HepG2 (cell line): ENCODE data around the gene ZNF71. TPM values are rescaled to one million over a fixed set of nuclear protein-coding genes. Genes with fewer than 3 reads are reported as not detected.

Experiments used
- ATAC-seq: fragments of 200-7000 bp; cut with Tn5 transposase; 3 replicates; pipeline ENCODE4 v1.9.1; 2020; ENCODE audit warnings: mild to moderate bottlenecking, moderate library complexity
- BruUV-seq: library from RNA; stranded (reverse); fragments of 400-500 nt; replicated peaks from 2 replicates; lab custom pipeline; 2021; lab: Mats Ljungman, UMichigan
- CTCF ChIA-PET: fragments of 300-600 bp; formaldehyde crosslinking; extraction: SDS; loops from one replicate; lab custom pipeline; 2021; ENCODE audit warnings: low total read pairs, inconsistent platforms, low intra/inter-chr PET ratio; lab: Yijun Ruan, JAX
- POLR2A ChIA-PET: fragments of 350-600 bp; sonication (Branson Sonifier 250); formaldehyde crosslinking; loops from one replicate; lab custom pipeline; 2020; ENCODE audit warnings: antibody characterized with exemption, inconsistent platforms; lab: Yijun Ruan, JAX
- DNase-seq: peaks from one replicate; pipeline ENCODE4 v3.0.0-alpha.2; 2015; ENCODE audit warnings: low spot score
- FAIRE-seq: peaks from 3 replicates; lab custom pipeline; 2011; peaks lifted over from hg19 to GRCh38; lab: Jason Lieb, UNC
- H2AFZ ChIP-seq: one replicate; pipeline ENCODE4 v1.6.1; 2011; ENCODE audit warnings: low read length, inconsistent platforms
- H3K27ac ChIP-seq: fragments of 300-600 bp; 3 replicates; pipeline ENCODE4 v1.8.0; 2011; ENCODE audit warnings: mixed run types, mild to moderate bottlenecking, mixed read lengths, low read length, inconsistent platforms; ENCODE audit not compliant: insufficient read depth; ENCODE audit errors: extremely low read length
- H3K27me3 ChIP-seq, 2 experiments: fragments of 200-600 bp in 1 of 2; 2 replicates in 1 of 2; 3 replicates in 1 of 2; pipeline versions ENCODE4 v1.6.0 to v1.8.0; 2011; ENCODE audit warnings: low read length in 2 of 2, mild to moderate bottlenecking in 2 of 2, moderate library complexity in 2 of 2, inconsistent platforms in 1 of 2; ENCODE audit not compliant: insufficient read depth in 2 of 2, control insufficient read depth in 1 of 2
- H3K36me3 ChIP-seq, 2 experiments: fragments of 200-600 bp in 1 of 2; replicated peaks in 1 of 2; 2 replicates in 1 of 2; 3 replicates in 1 of 2; pipeline versions ENCODE4 v1.5.1 to v1.8.0; 2011; ENCODE audit warnings: low read length in 2 of 2, inconsistent platforms in 1 of 2; ENCODE audit not compliant: insufficient read depth in 2 of 2, control insufficient read depth in 1 of 2
- H3K4me1 ChIP-seq: 2 replicates; pipeline ENCODE4 v1.5.1; 2012; ENCODE audit warnings: low read length, inconsistent platforms; ENCODE audit not compliant: insufficient read depth
- H3K4me2 ChIP-seq: 2 replicates; pipeline ENCODE4 v1.6.0; 2011; ENCODE audit warnings: low read depth, low read length, inconsistent platforms
- H3K4me3 ChIP-seq, 3 experiments: fragments of 200-600 bp in 1 of 3; sonication (generic), shearing (Covaris generic) in 1 of 3; replicated peaks in 1 of 3; 2 replicates each; pipeline ENCODE4 v1.5.1; 2011 to 2016; ENCODE audit warnings: low read length in 3 of 3, inconsistent platforms in 2 of 3, low read depth in 2 of 3, mild to moderate bottlenecking in 2 of 3, control low read depth in 1 of 3, mixed read lengths in 1 of 3; ENCODE audit not compliant: insufficient read depth in 1 of 3
- H3K79me2 ChIP-seq: one replicate; pipeline ENCODE4 v1.6.1; 2011; ENCODE audit warnings: low read length, inconsistent platforms; ENCODE audit not compliant: insufficient read depth
- H3K9ac ChIP-seq: 2 replicates; pipeline ENCODE4 v1.6.0; 2011; ENCODE audit warnings: mild to moderate bottlenecking, low read depth, low read length, inconsistent platforms; ENCODE audit not compliant: insufficient read depth
- H3K9me3 ChIP-seq: 2 replicates; pipeline ENCODE4 v1.5.1; 2012; ENCODE audit warnings: mild to moderate bottlenecking, low read length
- H4K20me1 ChIP-seq: 2 replicates; pipeline ENCODE4 v1.6.0; 2011; ENCODE audit warnings: inconsistent platforms, mild to moderate bottlenecking, low read length, moderate library complexity; ENCODE audit not compliant: insufficient read depth
- NFE2L1 ChIP-seq: sonication (generic); formaldehyde crosslinking; IDR thresholded peaks from 2 replicates; pipeline ENCODE4 v1.4.0; 2020; ENCODE audit warnings: missing genetic modification reagents, mild to moderate bottlenecking, borderline replicate concordance
- NR2F2 ChIP-seq: IDR thresholded peaks from 2 replicates; pipeline ENCODE4 v1.6.1; 2012; ENCODE audit warnings: low read depth, inconsistent platforms, borderline replicate concordance
- NR3C1 ChIP-seq: sonication (generic); formaldehyde crosslinking; IDR thresholded peaks from 2 replicates; pipeline ENCODE4 v1.4.0; 2020; ENCODE audit warnings: missing genetic modification reagents
- ONECUT2 ChIP-seq: sonication (generic); formaldehyde crosslinking; IDR thresholded peaks from 2 replicates; pipeline ENCODE4 v1.4.0; 2020; ENCODE audit warnings: missing genetic modification reagents
- ZKSCAN8 ChIP-seq: IDR thresholded peaks from 2 replicates; pipeline ENCODE4 v1.6.1; 2016; ENCODE audit warnings: borderline replicate concordance, missing genetic modification reagents, missing compliant biosample characterization
- ZNF616 ChIP-seq: sonication (generic); formaldehyde crosslinking; IDR thresholded peaks from 2 replicates; pipeline ENCODE4 v1.5.0; 2020; ENCODE audit warnings: low read depth, mild to moderate bottlenecking, missing genetic modification reagents
- WGBS: methylation state at CpG from one replicate; pipeline ENCODE4 v1.1.6; 2017; ENCODE audit warnings: low lambda C conversion rate; 5-methylcytosine and 5-hydroxymethylcytosine counted together
- in situ Hi-C: cut with HindIII; loops from 2 replicates; pipeline ENCODE4 v1.10.0; 2017; ENCODE audit warnings: low pct_unique_long_range_greater_than_20kb; ENCODE audit not compliant: extremely low pct_ligation_motif_present
- intact Hi-C: fragments of 100-400 bp; cut with micrococcal nuclease; formaldehyde crosslinking; loops from one replicate; pipeline ENCODE4 v1.10.0; 2022; ENCODE audit not compliant: unreplicated experiment
- polyA plus RNA-seq, 8 experiments: library from polyadenylated mRNA; depleted of rRNA in 3 of 8; stranded (reverse) in 7 of 8; unstranded in 1 of 8; fragments of >200 nt; fragmentation: Illumina TruSeq in 4 of 8; extraction: Trizol in 4 of 8; gene quantifications; 2 replicates each; pipeline versions ENCODE4 v1.2.1 to v1.2.3, GENCODE V29; 2011 to 2016; ENCODE audit warnings: low read depth in 4 of 8, missing spikeins in 1 of 8, mixed read lengths in 1 of 8; ENCODE audit not compliant: insufficient read depth in 1 of 8
- total RNA-seq, 5 experiments: library from RNA; depleted of rRNA; stranded (reverse); fragments of >200 nt; fragmentation: Illumina TruSeq; extraction: Trizol; gene quantifications; 2 replicates each; pipeline ENCODE4 v1.2.3, GENCODE V29; 2016; ENCODE audit warnings: low read depth in 1 of 5
- TF ChIP-seq, protein P1 (sequence below): sonication (generic); formaldehyde crosslinking; IDR thresholded peaks from 2 replicates; pipeline ENCODE4 v1.4.0; 2020; ENCODE audit warnings: mild to moderate bottlenecking, missing genetic modification reagents
- TF ChIP-seq, protein P2 (sequence below): sonication (generic); formaldehyde crosslinking; IDR thresholded peaks from 2 replicates; pipeline ENCODE4 v1.4.0; 2020; ENCODE audit warnings: missing genetic modification reagents

ZNF71 gene
- total and polyA plus RNA-seq, 2 of the 13 experiments (the other 11 are each of a cell fraction or from before 2014, with no cell fraction given), result 2.2 to 4.4 TPM

DNA sequence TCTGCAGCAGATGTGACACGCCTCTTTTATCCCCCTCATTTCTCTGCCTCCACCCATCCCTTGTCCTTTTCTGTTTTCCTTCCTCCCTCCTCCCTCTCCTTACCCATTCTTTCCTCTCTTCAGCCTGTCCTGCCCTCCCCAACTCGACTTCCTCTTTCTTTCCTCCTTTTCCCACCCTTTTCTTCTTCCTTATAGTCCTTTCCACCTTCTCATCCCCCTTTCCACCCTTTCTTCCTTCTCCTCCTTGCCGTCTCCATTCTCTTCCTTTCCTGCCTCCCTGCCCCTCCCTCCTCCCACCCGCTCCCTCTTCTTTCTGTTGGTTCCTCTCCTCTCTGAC is 688 bp upstream of the ZNF71 start:
- POLR2A ChIA-PET, result interaction anchor here (1.0 kb wide), 1 partner anchor 1087 kb away, joined by 3 read pairs; the partner anchor contains the start of gene ZNF551
- Histone ChIP-seq H2AFZ (peak overlapping the region; percentile 77), H3K9me3 (peaks cover 33% of the 10 kb centered on the region), H3K79me2 (peaks cover 9% of the 10 kb centered on the region), H4K20me1 (no peaks in the 10 kb centered on the region), H3K27me3 (no peaks in the 10 kb centered on the region; a peak in 1 of 5 replicates), H3K4me2 (peak overlapping the region; percentile 97; the same call in 1 of the 2 replicates), H3K36me3 (no peaks in the 10 kb centered on the region), H3K4me1 (peaks cover 17% of the 10 kb centered on the region), H3K9ac (no peak overlapping the region), H3K4me3 (peak overlapping the region in 1 of 3 experiments; percentile 100; a peak in 1 of 6 replicates), H3K27ac (no peak overlapping the region)
- TF ChIP-seq NR2F2 (no peak), ZNF616 (CRISPR knock-in tag) (no peak), ONECUT2 (CRISPR knock-in tag) (no peak), NR3C1 (CRISPR knock-in tag) (no peak), NFE2L1 (no peak), ZKSCAN8 (CRISPR knock-in tag) (no peak)
- TF ChIP-seq, protein P1, sequence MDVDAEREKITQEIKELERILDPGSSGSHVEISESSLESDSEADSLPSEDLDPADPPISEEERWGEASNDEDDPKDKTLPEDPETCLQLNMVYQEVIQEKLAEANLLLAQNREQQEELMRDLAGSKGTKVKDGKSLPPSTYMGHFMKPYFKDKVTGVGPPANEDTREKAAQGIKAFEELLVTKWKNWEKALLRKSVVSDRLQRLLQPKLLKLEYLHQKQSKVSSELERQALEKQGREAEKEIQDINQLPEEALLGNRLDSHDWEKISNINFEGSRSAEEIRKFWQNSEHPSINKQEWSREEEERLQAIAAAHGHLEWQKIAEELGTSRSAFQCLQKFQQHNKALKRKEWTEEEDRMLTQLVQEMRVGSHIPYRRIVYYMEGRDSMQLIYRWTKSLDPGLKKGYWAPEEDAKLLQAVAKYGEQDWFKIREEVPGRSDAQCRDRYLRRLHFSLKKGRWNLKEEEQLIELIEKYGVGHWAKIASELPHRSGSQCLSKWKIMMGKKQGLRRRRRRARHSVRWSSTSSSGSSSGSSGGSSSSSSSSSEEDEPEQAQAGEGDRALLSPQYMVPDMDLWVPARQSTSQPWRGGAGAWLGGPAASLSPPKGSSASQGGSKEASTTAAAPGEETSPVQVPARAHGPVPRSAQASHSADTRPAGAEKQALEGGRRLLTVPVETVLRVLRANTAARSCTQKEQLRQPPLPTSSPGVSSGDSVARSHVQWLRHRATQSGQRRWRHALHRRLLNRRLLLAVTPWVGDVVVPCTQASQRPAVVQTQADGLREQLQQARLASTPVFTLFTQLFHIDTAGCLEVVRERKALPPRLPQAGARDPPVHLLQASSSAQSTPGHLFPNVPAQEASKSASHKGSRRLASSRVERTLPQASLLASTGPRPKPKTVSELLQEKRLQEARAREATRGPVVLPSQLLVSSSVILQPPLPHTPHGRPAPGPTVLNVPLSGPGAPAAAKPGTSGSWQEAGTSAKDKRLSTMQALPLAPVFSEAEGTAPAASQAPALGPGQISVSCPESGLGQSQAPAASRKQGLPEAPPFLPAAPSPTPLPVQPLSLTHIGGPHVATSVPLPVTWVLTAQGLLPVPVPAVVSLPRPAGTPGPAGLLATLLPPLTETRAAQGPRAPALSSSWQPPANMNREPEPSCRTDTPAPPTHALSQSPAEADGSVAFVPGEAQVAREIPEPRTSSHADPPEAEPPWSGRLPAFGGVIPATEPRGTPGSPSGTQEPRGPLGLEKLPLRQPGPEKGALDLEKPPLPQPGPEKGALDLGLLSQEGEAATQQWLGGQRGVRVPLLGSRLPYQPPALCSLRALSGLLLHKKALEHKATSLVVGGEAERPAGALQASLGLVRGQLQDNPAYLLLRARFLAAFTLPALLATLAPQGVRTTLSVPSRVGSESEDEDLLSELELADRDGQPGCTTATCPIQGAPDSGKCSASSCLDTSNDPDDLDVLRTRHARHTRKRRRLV (CRISPR knock-in tag), result no peak
- TF ChIP-seq, protein P2, sequence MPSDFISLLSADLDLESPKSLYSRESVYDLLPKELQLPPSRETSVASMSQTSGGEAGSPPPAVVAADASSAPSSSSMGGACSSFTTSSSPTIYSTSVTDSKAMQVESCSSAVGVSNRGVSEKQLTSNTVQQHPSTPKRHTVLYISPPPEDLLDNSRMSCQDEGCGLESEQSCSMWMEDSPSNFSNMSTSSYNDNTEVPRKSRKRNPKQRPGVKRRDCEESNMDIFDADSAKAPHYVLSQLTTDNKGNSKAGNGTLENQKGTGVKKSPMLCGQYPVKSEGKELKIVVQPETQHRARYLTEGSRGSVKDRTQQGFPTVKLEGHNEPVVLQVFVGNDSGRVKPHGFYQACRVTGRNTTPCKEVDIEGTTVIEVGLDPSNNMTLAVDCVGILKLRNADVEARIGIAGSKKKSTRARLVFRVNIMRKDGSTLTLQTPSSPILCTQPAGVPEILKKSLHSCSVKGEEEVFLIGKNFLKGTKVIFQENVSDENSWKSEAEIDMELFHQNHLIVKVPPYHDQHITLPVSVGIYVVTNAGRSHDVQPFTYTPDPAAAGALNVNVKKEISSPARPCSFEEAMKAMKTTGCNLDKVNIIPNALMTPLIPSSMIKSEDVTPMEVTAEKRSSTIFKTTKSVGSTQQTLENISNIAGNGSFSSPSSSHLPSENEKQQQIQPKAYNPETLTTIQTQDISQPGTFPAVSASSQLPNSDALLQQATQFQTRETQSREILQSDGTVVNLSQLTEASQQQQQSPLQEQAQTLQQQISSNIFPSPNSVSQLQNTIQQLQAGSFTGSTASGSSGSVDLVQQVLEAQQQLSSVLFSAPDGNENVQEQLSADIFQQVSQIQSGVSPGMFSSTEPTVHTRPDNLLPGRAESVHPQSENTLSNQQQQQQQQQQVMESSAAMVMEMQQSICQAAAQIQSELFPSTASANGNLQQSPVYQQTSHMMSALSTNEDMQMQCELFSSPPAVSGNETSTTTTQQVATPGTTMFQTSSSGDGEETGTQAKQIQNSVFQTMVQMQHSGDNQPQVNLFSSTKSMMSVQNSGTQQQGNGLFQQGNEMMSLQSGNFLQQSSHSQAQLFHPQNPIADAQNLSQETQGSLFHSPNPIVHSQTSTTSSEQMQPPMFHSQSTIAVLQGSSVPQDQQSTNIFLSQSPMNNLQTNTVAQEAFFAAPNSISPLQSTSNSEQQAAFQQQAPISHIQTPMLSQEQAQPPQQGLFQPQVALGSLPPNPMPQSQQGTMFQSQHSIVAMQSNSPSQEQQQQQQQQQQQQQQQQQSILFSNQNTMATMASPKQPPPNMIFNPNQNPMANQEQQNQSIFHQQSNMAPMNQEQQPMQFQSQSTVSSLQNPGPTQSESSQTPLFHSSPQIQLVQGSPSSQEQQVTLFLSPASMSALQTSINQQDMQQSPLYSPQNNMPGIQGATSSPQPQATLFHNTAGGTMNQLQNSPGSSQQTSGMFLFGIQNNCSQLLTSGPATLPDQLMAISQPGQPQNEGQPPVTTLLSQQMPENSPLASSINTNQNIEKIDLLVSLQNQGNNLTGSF (CRISPR knock-in tag), result no peak
- no TSS peak for BruUV-seq
- ATAC-seq (no peak), DNase-seq (no peak), FAIRE-seq (no peak)
- CTCF ChIA-PET, result no interaction called here
- WGBS, result 48% methylated on average over 4 of the region's 4 CpGs
- in situ Hi-C loops (no loop called here), intact Hi-C loops (no loop called here)
